HG02840 (cell line): ENCODE data around the gene BID.

Experiments
- ATAC-seq: cut with Tn5 transposase; IDR thresholded peaks from one replicate; pipeline ENCODE4 v1.9.1; 2021; ENCODE audit warnings: mild to moderate bottlenecking, moderate library complexity, moderate number of reproducible peaks; ENCODE audit not compliant: unreplicated experiment, low FRiP score

BID gene

DNA sequence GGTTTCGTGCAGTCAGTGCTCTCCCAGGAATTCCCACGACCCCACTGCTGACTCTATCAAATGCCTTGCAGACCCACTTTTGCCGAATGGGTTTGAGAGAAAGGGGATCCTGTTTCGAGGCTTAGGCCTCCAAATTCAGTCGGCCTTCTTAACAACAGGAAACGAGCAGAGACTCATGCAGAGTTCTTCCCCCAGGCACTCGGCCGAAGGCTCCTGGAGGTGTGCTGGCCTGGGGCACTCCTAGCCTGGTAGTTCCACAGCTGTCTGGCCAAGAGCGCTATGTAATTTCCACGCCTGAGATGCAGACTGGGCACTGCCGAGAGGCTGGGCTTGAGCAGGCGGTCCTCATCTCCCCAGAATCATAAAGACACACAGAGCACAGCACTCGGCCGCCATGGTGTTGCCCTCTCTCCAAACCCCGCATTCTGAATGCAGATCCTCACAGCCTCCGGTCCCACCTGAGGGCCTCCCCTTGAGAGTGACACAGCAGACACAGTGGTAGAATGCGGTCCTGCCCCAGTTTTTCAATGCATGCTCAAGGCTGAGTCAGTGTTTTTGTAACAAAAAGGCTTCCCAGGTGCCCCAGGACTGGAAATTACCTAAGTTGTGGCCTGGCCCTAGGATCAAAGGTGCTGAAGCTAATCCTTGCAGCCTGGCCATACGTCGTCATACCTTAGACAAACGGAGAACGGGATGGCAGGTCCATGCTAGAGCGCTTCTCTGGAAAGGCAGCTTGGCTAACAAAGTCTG lies 30.2 kb upstream of the BID start:
- ATAC-seq = no peak

DNA sequence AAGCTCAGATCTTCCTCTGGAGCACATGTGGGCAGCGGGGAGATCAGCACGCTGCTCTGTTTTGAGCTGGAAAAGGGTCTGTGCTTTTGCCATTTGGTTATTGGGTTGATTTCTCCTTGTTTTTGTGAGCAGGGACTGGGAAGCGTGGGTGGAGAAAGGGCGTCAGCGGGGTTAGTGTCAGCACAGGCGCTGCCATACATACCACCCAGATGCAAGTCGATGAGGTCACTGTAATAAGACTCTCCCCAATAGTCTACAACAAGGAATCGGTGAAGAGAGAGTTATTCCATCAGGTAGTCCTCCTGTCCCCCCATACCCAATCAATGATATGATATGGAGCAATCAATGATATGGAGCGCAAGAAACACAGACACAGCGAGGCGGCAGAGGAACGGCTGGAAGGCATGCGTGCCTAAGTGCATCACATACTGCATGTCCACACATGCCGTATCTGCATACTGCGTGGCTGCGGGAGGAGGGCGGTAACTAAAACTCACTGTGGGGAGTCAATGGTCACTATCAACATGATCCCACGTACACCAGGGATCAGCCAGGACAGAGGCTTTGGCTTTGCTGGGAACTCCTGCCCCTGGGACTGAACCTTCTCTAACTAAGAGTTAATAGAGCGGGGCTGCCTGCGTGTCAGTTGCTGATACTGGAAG lies 29.5 kb upstream of the BID start:
- ATAC-seq = no peak

DNA sequence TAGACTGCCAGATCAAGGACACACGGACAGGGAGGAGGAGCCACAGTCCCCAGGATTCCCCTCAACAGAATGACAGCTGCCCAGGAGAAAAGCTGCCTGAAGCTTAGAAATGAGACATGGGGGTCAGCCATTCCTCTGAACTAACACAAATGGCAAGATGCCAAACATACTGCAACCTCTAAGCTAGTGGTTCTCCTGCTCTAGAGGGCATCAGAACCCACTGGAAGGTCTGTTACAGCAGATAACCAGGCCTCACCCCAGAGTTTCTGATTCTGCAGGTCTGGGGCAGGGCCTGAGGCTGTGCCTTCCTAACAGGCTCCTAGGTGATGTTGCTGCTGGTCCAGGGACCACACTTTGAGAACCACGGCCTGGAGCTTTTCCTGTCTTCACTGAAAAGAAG lies 28.6 kb upstream of the BID start:
- no peak for ATAC-seq

DNA sequence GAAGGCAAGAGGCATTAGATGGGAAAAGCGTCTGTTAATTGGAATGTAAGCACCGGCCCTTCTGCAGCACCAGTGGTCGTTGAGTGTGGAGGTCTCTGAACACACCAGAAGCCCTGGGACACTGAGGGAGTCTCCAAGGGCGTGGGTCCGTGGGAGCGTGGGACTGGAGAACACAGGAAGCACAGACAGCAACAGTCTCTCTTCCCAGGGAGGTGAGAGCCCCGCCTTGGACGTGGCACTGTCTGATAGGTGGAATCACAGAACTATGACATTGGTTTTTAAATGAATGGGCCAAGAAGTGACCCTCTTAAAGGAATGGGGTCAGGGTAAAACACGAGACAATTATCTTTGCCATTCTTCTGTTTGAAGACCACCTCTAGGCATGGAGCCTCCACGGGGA lies 28.1 kb upstream of the BID start:
- ATAC-seq = no peak

DNA sequence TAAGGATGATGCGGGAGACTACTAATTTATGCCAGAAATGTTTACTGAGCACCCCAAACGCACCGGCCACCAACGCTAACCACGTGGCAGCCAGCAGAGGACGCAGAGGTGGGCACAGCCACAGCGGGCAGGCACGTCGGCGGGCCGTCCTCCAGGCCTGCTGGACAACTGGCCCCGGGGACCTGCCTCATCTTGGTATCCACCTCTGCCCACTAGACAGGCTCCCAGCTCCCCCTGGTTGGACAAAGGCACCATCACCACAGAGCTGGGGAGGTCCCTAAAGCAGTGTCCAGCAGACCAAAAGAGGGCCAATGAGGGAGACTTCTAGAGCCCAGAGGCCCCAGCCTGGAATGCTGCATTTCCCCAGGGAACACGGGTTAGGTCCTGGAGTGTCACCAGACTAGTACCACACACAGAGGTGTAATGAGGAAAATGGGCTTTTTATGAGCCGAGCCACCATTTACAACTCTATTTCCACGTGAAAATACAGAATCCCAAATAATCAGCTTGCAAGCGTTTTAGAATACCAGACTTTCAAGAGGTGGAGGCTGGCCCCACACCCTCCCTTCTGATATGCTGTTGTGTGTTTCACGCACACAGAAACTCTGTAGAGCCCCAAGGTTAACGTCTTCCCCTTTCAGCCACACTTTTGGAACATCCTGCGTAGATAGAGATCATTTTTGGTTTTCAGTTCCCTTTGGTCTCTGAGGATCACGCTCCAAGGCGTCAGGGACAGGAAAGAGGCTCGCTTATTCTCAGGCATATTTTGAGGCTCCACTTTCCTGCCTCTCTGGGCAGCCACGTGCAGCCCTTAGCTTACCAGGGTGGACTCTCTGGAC lies 23.7 kb upstream of the BID start:
- no peak for ATAC-seq

DNA sequence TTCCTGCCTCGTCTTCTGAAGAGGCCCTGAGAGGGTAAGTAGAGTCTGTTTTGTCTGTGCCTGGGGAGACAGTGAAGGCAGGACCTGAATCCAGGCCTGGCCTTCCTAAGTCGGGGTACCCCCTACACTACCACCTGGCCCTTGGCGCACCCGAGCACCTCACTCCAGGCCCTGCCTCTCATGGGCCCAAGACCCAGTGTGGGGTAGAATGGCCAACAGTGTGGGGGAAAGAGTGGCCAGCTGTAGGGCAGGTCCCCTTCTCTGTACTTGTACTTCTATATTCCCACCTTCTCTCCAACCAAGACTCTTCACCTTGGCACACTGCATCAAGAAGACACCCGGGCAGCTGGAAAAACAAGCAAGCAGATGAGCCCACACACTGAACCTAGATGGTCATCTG lies 22.4 kb upstream of the BID start:
- no peak for ATAC-seq

DNA sequence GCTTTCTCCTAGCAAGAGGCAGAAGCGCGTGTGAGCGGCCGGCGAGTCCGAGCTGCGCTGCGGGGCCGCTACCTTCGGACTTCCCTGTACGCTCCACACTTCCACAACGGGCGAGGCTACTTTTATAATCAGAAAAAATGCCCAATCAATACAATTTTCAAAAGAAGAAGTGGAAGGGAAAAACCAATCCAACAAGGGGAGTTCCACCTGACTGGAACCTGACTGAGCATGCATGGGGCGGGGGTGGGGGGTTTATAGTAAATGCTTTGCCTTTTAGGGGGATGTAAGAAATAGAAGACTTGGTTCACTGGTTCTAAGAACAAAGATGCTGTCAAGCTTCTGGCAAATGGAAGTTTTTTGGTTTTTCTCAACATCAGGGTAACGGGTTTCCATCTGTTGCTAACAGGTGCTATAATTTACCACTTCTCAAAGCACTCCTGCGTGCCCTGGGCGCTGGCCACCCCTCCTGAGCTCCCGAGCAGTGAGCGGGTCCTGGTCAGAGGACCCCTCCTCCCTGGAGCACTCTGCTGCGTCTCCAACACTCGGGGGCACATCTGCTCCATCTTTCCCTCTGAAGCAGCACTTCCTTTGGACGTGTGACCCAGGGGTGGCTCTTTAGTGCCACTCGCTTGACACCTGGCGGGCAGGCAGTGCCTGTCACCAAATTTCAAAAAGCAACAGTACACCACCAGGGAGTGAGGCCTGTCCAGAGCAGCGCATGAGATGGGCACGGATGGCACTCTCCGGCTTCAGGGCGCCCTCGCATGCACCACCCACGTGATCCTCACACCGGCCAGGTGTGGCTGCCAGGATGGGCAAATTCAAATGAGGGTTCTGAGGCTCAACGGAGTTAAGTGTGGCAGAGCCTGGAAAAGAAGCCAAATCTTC lies 21.6 kb upstream of the BID start:
- ATAC-seq = no peak

DNA sequence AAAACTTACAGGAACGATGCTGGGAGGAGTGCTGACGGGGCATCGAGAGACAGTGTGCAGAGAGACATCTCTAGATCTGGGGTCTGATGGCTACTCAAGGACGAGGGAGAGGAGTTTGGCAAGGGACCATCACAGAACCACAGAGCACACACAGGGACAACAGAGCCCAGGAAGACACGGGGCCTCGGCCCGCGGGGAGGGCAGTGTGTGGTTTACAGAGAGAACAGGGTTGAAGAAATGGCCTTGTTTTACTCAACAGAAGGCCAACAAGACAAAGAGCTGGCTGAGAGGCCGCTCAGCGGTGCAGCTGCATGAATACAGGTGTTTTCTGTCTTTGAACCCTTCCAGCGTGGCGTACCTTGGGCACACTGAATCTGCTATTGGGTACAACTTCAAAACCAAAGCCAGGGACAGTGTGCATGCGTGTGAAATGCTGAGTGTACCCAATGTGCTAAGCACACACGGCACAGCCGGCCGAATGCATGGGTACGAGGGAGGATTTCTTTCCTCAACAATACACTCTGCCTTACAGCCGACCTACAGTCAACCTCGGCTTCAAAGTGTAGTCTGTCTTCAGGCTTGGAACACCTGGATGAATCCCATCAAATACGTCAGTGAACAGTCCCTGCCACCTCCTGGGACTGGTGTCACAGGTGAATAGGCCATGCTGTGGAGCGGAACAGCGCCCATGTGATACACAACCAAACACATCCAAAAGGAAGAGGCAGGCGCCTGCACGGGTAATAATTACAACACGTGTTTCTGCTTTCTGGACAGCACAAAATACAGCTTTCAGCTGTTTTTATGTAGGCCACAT lies 20.7 kb upstream of the BID start:
- ATAC-seq = no peak

DNA sequence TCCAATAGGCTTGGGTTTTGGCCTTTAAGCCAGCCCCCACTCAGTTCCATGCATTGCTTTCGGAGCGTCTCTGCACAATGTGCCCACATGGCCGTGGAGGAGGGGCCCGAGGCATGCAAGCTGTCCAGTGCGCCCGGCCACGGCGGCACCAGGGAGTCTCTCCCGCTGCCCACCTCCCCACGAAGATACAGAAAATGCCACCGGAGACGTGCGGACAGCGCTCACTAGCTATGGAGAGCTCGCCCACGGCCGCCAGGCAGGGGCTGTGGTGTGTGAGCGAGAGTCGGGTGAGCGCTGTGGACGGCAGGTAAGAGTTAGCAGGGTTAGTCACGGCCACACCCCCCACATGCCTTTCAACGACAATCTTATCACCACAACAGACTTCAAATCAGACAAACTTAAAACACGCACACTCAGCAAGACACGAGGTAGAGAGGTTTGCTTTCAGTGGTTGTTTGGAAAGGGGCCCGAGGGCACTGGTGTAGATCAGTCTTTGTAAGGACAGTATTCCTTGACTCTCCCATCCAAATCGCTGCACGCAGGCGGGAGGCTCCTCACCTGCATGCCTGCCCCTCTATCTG lies 18.7 kb upstream of the BID start:
- ATAC-seq = no peak

DNA sequence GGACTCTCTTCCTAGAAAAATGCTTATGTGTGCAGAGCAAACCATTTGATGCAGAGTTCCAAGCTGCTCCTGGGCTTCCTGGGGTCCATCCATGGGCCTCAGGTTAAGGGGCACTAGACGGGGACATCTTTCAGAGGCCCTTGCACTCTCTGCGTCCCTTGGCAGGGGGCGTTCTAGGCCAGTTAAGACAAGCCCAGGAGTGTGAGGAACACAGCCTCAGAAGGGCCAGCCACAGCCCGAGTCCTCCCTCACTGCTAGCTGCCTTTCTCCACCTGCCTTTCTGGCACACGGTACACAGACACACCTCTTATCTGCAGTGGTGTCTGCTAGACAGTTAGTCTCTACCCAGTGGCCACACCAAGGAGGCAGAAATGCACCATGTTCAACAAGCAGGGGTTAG lies 18.0 kb upstream of the BID start:
- no peak for ATAC-seq

DNA sequence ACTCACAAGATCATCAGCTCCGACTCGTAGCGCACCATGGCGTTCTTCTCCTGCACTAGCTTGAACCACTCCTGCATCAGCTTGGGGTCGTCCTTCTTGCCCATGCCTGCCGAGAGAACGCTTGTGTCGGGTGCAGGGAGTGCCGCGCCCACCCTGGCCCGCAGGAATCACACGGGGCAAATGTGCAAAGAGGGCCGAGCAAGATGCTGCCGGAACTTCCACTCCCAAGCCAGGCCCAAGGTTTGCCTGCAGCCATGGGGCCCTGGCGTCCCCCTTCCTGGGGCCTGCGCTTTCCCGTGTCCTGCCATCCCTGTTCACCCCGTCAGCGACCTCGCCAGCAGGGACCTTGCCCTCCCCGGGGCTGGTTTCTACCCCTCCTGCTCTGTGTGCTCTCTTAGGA lies 16.9 kb upstream of the BID start:
- no peak for ATAC-seq

DNA sequence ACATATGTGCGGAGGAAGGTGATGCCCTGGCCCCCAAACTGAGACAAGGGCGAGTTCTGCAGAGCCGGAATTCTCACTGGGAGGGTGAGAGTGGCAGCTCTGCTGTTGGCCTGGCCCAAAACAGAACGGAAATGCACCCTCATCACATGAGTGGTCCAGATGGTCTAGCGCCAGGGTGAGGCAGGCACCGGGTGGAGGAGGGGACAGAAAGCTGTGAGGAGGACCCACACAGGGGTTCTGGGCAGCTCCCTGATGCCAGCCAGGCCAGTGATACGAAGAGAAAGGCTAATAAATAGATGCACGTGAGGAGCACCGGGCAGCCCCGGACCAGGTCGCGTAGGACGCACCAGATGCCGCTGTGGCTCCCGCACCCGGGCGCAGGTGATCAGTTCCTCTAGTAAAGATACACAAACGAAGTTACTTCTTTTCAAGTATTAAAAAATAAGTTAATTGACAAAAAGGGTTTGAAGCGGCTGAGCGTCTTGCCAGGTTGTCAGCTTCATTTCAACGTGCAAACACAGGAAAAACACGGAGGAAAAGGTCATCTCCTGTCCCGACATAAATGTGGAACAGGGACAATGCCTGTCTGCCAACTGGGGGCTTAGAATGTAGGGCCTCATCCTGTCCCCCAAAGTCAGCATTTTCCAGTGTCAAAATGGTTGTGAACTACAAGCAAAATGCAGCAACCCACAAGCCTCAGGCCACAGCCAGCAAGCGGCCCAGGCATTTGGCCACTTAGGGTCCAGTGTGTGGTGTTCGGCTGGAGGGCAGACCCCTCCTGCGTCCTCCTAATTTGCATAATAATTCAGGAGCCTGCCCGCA lies 15.3 kb upstream of the BID start:
- no peak for ATAC-seq

DNA sequence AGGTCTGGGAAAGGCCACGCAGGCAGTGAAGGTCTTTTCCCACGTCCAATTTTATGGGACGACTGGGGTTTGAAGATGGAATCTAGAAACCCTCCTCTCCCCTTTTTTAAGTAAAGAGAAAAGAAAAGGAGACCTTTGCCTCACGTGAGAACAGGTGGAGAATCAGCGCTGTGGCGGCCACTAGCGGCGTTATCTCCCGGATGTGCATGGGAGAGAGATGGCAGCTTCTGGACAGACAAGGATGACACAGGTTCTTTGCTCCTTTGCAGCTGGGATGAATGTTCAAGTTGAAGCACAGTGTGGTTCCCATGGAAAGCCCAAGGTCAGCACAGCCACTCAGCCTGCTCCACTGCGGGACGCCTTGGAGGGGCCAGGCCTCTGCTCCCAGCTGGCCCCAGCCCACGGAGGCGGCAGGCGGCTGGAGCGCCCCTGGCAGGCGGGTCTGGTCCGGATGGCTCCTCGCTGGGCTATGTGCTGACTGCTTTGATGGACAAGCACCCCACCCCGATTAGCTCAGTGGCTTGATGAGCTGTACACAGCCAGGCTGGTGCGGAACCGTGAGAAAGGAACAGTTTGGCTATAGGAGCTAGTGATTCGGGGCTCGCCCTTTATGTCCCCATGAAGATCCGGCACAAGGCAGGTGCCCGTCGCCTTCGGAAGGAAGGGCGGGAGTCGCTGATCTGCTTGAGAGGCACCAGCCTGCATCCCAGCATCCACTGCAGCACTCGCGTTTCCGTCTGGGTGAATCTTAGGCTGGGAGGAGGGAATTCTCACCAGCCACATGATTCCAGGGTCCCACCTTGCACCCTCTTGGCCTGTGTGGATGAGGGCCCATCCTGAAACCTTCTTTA lies 14.5 kb upstream of the BID start:
- no peak for ATAC-seq

DNA sequence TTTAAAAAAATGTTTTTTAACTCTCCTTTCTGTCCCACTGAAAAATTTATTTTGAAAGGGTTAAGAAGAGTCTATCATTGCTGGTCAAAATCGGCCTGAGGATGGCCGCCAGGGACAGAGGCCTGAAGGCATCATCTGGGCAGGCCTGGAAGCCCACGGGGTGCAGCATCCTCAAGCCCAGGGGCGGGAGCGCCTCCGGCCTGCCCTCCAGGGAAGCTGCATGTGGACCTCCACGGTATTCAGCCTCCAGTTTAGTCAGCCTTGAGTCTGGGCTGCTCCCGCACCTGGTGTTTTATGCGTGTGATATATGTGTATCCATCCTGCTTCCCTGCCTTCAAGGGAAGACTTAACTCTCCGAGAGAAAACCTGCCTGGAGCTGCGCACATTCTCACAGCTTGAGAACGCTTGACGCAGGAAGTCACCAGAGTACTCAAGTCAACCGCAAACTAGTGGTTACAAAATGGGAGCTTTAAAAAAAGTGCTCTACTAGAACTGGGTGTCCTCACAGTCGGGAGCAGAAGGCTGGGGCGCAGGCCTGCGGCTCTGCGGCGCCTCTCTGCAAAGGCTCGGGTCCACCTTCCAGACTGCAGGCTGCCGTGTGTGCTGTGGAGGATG lies 13.6 kb upstream of the BID start:
- ATAC-seq = no peak

DNA sequence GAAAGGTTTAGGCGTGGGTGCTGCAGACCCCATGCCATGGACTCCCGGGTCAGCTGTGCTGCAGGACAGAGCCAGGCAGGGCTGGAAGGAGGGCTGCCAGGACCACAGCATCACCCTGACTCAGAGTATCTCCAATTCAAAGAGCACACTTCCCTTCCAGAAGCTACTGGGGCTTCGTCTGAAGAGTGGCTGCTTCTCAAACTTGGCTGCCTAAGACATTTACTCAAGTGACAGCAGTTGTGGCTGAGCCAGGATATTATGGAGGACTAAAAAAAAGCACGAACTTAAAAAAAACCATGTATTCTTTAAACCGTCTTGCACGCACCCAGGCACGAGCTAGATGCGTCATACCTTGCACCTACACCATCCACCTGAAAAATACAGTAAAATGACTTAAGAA lies 13.0 kb upstream of the BID start:
- ATAC-seq = no peak

DNA sequence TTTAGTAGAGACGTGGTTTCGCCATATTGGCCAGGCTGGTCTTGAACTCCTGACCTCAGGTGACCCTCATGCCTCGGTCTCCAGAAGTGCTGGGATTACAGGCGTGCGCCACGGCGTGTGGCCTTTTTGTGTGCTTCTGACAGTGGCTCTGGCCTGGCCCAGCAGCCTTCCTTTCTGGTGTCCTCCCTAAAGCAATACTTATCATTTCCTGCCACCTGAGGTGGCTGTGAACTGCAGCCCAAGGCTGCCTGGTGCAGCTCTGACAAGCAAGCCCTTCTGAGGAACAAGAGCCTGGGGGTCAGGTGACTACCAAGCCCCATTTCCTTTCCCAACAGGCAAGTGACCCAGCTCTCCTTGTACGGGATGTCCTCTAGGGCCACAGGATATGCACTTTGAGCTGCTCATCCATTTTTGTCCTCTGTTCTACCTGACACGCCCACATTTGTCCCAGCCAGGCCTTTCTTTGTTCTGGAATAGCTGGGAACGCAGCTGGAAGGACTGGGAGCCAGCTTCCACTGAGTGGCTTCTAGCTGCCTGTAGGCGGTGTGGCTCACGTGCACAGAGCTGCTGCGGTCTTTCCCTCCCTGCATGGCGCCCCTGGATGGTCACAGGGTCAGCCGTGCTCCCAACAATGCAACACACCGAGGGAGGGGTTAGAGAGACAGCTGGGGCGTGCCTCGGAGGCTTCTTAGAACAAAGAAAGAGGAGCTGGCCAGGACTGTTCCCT lies 12.3 kb upstream of the BID start:
- no peak for ATAC-seq
